ENCODE measurements around the gene COG3.

DNA sequence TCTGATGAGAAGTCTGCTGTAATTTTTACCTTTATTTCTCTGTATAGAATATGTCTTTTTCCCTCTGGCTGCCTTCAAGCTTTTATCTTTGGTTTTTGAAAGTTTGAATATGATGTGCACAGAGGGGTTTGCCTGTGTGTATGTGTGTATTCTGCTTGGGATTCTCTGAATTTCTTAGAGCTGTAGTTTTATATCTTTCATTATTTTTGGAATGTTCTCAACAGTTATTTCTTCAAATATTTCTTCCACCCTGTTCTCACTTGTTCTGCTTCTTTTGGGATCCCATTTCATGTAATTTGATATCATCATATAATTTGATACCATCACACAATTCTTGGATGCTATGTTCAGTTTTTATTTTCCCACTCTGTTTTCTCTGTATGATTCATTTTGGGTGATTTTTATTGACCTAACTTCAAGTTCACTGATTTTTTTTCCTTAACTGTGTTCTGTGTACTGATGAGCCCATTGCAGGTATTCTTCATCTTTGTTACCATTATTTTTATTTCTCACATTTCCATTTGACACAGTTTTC, 7.5 kb downstream of the COG3 start:
- TF ChIP-seq CTCF (IDR thresholded peaks at IDR 0.05) (no peak), POLR2A (IDR thresholded peaks at IDR 0.05) (no peak)

Measured in transverse colon (tissue), 3 donors.